Liver (tissue), 9 donors: ENCODE data around the gene IGF1. TPM values are rescaled to one million over a fixed set of nuclear protein-coding genes. Genes with fewer than 3 reads are reported as not detected.

ENCODE experiments used
- DNase-seq: peaks from one replicate; pipeline ENCODE4 v3.0.0-alpha.2; 2017; ENCODE audit warnings: low spot score
- H3K27ac ChIP-seq, 2 donors: one replicate each; pipeline ENCODE4 v1.7.0; 2013; ENCODE audit warnings: inconsistent platforms in 2 of 2, low read length in 2 of 2, control low read depth in 1 of 2, low read depth in 1 of 2, mild to moderate bottlenecking in 1 of 2
- H3K27me3 ChIP-seq, 4 donors: one replicate each; pipeline versions ENCODE4 v1.6.1 to v1.7.0; 2013; ENCODE audit warnings: low read length in 3 of 4, inconsistent platforms in 1 of 4, mild to moderate bottlenecking in 1 of 4, moderate library complexity in 1 of 4; ENCODE audit not compliant: control insufficient read depth in 4 of 4, insufficient read depth in 4 of 4
- H3K36me3 ChIP-seq, 4 donors: one replicate each; pipeline versions ENCODE4 v1.6.1 to v1.7.0; 2013; ENCODE audit warnings: low read length in 3 of 4, mild to moderate bottlenecking in 3 of 4, low read depth in 1 of 4, moderate library complexity in 1 of 4; ENCODE audit not compliant: control insufficient read depth in 4 of 4, insufficient read depth in 3 of 4
- H3K4me1 ChIP-seq, 4 donors: one replicate each; pipeline versions ENCODE4 v1.6.1 to v1.7.0; 2013; ENCODE audit warnings: low read length in 3 of 4, mild to moderate bottlenecking in 3 of 4, moderate library complexity in 1 of 4; ENCODE audit not compliant: control insufficient read depth in 4 of 4, insufficient read depth in 4 of 4
- H3K4me3 ChIP-seq, 3 donors: one replicate each; pipeline versions ENCODE4 v1.6.1 to v1.7.0; 2013; ENCODE audit warnings: low read length in 3 of 3, control low read depth in 1 of 3, low read depth in 1 of 3, mild to moderate bottlenecking in 1 of 3
- H3K9ac ChIP-seq, 2 donors: one replicate each; pipeline ENCODE4 v1.7.0; 2013; ENCODE audit warnings: low read length in 2 of 2, mild to moderate bottlenecking in 2 of 2, moderate library complexity in 2 of 2, control low read depth in 1 of 2, low read depth in 1 of 2
- H3K9me3 ChIP-seq, 4 donors: one replicate each; pipeline versions ENCODE4 v1.6.1 to v1.7.0; 2013; ENCODE audit warnings: low read length in 3 of 4; ENCODE audit not compliant: control insufficient read depth in 4 of 4
- FOXA1 ChIP-seq: IDR thresholded peaks from 2 replicates; pipeline ENCODE4 v1.6.1; 2016; ENCODE audit warnings: antibody characterized with exemption
- FOXA2 ChIP-seq: IDR thresholded peaks from 2 replicates; pipeline ENCODE4 v1.6.1; 2016; ENCODE audit warnings: antibody characterized with exemption
- GABPA ChIP-seq, 2 donors: IDR thresholded peaks in 1 of 2; conservative IDR thresholded peaks in 1 of 2; 2 replicates each; pipeline ENCODE4 v1.6.1; 2016; ENCODE audit warnings: antibody characterized with exemption in 2 of 2, mild to moderate bottlenecking in 1 of 2, moderate library complexity in 1 of 2
- HNF4A ChIP-seq, 2 donors: conservative IDR thresholded peaks; 2 replicates each; pipeline ENCODE4 v1.6.1; 2016; ENCODE audit warnings: antibody characterized with exemption in 2 of 2, mild to moderate bottlenecking in 2 of 2
- HNF4G ChIP-seq: IDR thresholded peaks from 2 replicates; pipeline ENCODE4 v1.6.1; 2016; ENCODE audit warnings: antibody characterized with exemption
- JUND ChIP-seq, 2 donors: IDR thresholded peaks; 2 replicates each; pipeline ENCODE4 v1.6.1; 2016; ENCODE audit warnings: antibody characterized with exemption in 2 of 2
- NR2F2 ChIP-seq: IDR thresholded peaks from 2 replicates; pipeline ENCODE4 v1.6.1; 2016; ENCODE audit warnings: antibody characterized with exemption
- RXRA ChIP-seq, 2 donors: IDR thresholded peaks; 2 replicates each; pipeline ENCODE4 v1.6.1; 2017 to 2018; ENCODE audit warnings: antibody characterized with exemption in 2 of 2, mild to moderate bottlenecking in 1 of 2
- YY1 ChIP-seq: IDR thresholded peaks from 2 replicates; pipeline ENCODE4 v1.6.1; 2016; ENCODE audit warnings: antibody characterized with exemption, mild to moderate bottlenecking
- WGBS: extraction: QIAGEN DNeasy Blood & Tissue Kit; methylation state at CpG from one replicate; pipeline ENCODE4 v1.1.7; 2013; 5-methylcytosine and 5-hydroxymethylcytosine counted together
- polyA plus RNA-seq, 2 donors: library from polyadenylated mRNA; stranded (reverse) in 1 of 2; unstranded in 1 of 2; fragments of 200-250 nt in 1 of 2; fragments of >200 nt in 1 of 2; fragmentation: Nextera tagmentation in 1 of 2; extraction: Ambion mirVana in 1 of 2; gene quantifications; one replicate each; pipeline versions ENCODE4 v1.2.1 to v1.2.3, GENCODE V29; 2013 to 2015
- total RNA-seq, 2 donors: library from RNA; depleted of rRNA; stranded (reverse); fragments of >200 nt; gene quantifications; one replicate each; pipeline ENCODE4 v1.2.3, GENCODE V29; 2014
- TF ChIP-seq, protein P1 (sequence below): IDR thresholded peaks from 2 replicates; pipeline ENCODE4 v1.6.1; 2016; ENCODE audit warnings: antibody characterized with exemption
- TF ChIP-seq, protein P2 (sequence below): IDR thresholded peaks from 2 replicates; pipeline ENCODE4 v1.6.1; 2016; ENCODE audit warnings: antibody characterized with exemption
- TF ChIP-seq, protein P3 (sequence below): IDR thresholded peaks from 2 replicates; pipeline ENCODE4 v1.6.1; 2016; ENCODE audit warnings: antibody characterized with exemption
- TF ChIP-seq, protein P4 (sequence below): IDR thresholded peaks from 2 replicates; pipeline ENCODE4 v1.6.1; 2016; ENCODE audit warnings: antibody characterized with exemption, mild to moderate bottlenecking
- donor health status: healthy.
- donor health status: healthy.
- donor health status: healthy.
- donor health status: healthy.
- donor health status: healthy.

The IGF1 gene
- total and polyA plus RNA-seq, 4 donors, result 0.61 to 118 (median 33.3) TPM

DNA sequence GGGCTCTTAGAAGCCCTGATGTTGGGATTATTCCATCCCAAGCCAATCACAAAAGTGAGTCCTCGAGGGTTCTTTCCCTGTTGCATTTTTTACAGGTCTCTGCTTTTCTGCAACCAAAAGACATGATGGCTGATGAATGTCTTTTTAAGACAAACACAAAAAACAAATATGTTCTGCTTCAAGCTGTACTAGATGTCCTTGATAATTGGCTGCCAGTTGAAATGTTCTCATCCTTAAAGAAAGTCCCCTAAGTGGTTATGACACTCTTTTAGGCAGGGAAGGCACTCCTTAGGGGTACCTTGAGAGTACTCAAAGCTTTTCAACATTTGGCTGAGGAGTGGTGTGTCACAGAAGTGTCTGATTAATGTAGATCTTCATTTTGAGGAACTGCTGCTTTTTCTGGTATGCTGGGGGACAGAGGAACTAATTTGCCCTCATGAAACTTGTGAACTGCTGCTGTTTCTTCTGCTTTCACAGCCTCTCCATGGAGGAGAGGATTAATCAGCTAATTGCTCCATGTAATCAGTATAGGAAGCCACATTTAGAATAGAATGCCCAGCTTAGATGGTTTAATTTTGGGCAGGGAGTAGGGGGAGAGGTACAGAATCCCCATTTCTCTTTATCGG, 22.8 kb upstream of the IGF1 start:
- Histone ChIP-seq H3K36me3 (no peaks in the 10 kb centered on the region), H3K4me3 (no peak overlapping the region), H3K9me3 (no peaks in the 10 kb centered on the region), H3K9ac (no peak overlapping the region), H3K27ac (no peak overlapping the region), H3K27me3 (no peaks in the 10 kb centered on the region), H3K4me1 (no peaks in the 10 kb centered on the region)
- 79% methylated on average over 2 of the region's 2 CpGs for WGBS
- no peak for DNase-seq
- TF ChIP-seq NR2F2, result no peak
- TF ChIP-seq JUND (IDR thresholded peaks at IDR 0.05), result no peak
- TF ChIP-seq YY1, result no peak
- no peak for TF ChIP-seq FOXA2
- TF ChIP-seq HNF4A (conservative IDR thresholded peaks at IDR 0.05), result no peak
- TF ChIP-seq, protein P1, sequence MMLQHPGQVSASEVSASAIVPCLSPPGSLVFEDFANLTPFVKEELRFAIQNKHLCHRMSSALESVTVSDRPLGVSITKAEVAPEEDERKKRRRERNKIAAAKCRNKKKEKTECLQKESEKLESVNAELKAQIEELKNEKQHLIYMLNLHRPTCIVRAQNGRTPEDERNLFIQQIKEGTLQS, result no peak
- no peak for TF ChIP-seq GABPA (IDR thresholded peaks at IDR 0.05 in 1 of 2, conservative IDR thresholded peaks at IDR 0.05 in 1 of 2)
- TF ChIP-seq, protein P2, sequence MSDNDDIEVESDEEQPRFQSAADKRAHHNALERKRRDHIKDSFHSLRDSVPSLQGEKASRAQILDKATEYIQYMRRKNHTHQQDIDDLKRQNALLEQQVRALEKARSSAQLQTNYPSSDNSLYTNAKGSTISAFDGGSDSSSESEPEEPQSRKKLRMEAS, result no peak
- no peak for TF ChIP-seq HNF4G
- TF ChIP-seq, protein P3, sequence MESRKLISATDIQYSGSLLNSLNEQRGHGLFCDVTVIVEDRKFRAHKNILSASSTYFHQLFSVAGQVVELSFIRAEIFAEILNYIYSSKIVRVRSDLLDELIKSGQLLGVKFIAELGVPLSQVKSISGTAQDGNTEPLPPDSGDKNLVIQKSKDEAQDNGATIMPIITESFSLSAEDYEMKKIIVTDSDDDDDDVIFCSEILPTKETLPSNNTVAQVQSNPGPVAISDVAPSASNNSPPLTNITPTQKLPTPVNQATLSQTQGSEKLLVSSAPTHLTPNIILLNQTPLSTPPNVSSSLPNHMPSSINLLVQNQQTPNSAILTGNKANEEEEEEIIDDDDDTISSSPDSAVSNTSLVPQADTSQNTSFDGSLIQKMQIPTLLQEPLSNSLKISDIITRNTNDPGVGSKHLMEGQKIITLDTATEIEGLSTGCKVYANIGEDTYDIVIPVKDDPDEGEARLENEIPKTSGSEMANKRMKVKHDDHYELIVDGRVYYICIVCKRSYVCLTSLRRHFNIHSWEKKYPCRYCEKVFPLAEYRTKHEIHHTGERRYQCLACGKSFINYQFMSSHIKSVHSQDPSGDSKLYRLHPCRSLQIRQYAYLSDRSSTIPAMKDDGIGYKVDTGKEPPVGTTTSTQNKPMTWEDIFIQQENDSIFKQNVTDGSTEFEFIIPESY, result no peak
- no peak for TF ChIP-seq RXRA (IDR thresholded peaks at IDR 0.05)
- TF ChIP-seq FOXA1, result no peak

DNA sequence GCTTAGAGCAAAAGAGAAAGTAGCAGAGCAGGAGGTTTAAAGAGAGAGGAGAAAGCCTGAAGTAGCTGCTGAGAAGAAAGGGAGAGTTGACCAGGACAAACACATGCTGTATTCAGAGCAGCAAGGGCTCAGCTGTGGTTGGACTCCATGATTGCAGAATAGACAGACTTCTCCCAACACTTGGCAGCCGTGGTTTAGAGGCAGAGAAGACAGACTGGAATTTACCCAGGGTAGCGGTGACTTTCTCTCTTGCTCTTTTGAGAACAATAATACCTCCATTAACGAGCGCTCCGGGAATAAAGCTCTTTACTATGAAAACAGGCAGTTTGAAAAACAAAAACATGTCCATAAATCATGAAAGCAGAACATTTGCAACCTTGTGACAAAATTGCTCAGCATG, 21.4 kb upstream of the IGF1 start:
- H3K4me1 ChIP-seq, result no peaks in the 10 kb centered on the region
- H3K9me3 ChIP-seq, result no peaks in the 10 kb centered on the region
- 74% methylated on average over 5 of the region's 5 CpGs for WGBS
- DNase-seq, result no peak
- no peak overlapping the region for H3K9ac ChIP-seq
- no peaks in the 10 kb centered on the region for H3K36me3 ChIP-seq
- no peak overlapping the region for H3K4me3 ChIP-seq
- TF ChIP-seq, protein P4, sequence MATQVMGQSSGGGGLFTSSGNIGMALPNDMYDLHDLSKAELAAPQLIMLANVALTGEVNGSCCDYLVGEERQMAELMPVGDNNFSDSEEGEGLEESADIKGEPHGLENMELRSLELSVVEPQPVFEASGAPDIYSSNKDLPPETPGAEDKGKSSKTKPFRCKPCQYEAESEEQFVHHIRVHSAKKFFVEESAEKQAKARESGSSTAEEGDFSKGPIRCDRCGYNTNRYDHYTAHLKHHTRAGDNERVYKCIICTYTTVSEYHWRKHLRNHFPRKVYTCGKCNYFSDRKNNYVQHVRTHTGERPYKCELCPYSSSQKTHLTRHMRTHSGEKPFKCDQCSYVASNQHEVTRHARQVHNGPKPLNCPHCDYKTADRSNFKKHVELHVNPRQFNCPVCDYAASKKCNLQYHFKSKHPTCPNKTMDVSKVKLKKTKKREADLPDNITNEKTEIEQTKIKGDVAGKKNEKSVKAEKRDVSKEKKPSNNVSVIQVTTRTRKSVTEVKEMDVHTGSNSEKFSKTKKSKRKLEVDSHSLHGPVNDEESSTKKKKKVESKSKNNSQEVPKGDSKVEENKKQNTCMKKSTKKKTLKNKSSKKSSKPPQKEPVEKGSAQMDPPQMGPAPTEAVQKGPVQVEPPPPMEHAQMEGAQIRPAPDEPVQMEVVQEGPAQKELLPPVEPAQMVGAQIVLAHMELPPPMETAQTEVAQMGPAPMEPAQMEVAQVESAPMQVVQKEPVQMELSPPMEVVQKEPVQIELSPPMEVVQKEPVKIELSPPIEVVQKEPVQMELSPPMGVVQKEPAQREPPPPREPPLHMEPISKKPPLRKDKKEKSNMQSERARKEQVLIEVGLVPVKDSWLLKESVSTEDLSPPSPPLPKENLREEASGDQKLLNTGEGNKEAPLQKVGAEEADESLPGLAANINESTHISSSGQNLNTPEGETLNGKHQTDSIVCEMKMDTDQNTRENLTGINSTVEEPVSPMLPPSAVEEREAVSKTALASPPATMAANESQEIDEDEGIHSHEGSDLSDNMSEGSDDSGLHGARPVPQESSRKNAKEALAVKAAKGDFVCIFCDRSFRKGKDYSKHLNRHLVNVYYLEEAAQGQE, result no peak
- TF ChIP-seq JUND (IDR thresholded peaks at IDR 0.05), result no peak
- H3K27ac ChIP-seq, result no peak overlapping the region
- H3K27me3 ChIP-seq, result no peaks in the 10 kb centered on the region
